Measurements from ENCODE around the gene NANOS2.
A peak's percentile ranks its signal among the peaks of the same experiment; 100 is the strongest.

The NANOS2 gene

DNA sequence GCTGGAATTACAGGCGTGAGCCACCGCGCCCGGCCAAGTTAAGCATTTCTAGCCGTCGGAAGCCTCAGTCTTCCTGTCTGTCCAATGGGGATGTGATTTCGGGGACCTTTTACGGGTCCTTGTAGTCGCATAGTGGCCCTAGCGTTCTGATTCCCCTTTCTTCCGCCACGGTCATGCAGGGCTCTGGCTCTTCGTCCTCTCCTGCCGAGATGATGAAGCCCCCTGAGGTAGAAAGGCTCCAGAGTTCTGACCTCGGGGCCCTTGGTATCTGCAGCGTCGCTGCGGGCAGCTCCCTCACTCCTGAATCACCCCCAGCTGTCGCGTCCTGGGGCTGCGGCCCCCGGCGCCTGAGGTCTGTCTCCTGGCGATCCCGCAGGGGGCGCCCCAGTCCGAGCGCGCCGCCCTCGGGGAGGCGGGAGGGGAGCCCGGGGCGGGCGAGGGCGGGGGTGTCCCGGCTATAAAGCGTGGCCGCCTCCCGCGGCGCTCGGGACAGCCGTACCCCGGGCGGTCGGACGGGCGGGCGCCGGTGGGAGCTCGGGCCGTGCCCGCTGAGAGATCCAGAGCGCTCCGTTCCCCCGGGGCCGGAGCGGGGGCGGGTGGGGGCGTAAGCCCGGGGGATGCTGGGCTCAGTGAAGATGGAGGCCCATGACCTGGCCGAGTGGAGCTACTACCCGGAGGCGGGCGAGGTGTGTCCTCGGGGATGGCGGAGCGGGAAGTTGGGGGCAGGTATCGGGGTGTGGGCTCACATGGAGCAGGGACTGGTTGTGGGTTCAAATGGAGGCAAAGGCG lies 50.5 kb downstream of the NANOS2 start, which contains the start of gene FOXA3:
TSS of gene FOXA3 (plus strand) at position 487 of the 789 bp plus-strand sequence. CDS start at position 618, 131 bp downstream.
- H3K27me3 Mint-ChIP-seq (ENCODE audit: low read depth): peaks cover 60% of the 10 kb centered on the region
- peak within 1 kb of the TSS; percentile 84 to 96 (median 94) for H3K27ac Mint-ChIP-seq
- H3K36me3 Mint-ChIP-seq (ENCODE audit: low read depth): peaks cover 6% of the 10 kb centered on the region
- H3K4me3 Mint-ChIP-seq: peak within 1 kb of the TSS; percentile 93 to 97 (median 93)
- TF ChIP-seq CTCF (IDR thresholded peaks at IDR 0.05; ENCODE audit: unreplicated experiment in 3 of 3): peak; percentile 47 to 61 (median 53)
- no peaks in the 10 kb centered on the region for H3K9me3 Mint-ChIP-seq
- H3K4me1 Mint-ChIP-seq: peaks cover 9% of the 10 kb centered on the region

DNA sequence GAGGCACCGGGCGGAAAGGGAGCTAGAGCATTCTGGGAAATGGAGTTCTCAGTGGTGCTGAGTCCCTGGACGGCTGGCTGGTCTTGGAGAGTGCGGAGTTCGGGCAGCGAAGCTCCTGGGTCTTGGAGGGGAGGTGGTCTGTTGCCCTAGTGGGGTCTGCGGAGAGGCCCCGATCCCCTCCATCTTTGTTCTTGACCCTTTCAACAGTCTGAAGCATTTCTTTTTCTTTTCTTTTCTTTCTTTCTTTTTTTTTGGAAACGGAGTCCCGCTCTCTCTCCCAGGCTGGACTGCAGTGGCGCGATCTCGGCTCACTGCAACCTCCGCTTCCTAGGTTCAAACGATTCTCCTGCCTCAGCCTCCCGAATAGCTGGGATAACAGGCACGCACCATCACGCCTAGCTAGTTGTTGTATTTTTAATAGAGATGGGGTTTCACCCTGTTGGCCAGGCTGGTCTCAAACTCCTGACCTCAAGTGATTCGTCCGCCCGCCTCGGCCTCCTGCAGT lies 51.2 kb downstream of the NANOS2 start:
- H3K27ac Mint-ChIP-seq: peak overlapping the region; percentile 84 to 96 (median 94)
- H3K4me3 Mint-ChIP-seq: peak overlapping the region; percentile 93 to 97 (median 93)
- H3K4me1 Mint-ChIP-seq: peaks cover 9% of the 10 kb centered on the region
- no peaks in the 10 kb centered on the region for H3K9me3 Mint-ChIP-seq
- peaks cover 12% of the 10 kb centered on the region for H3K36me3 Mint-ChIP-seq (ENCODE audit: low read depth)
- TF ChIP-seq CTCF (IDR thresholded peaks at IDR 0.05; ENCODE audit: unreplicated experiment in 3 of 3): no peak
- H3K27me3 Mint-ChIP-seq (ENCODE audit: low read depth): peaks cover 60% of the 10 kb centered on the region
